Tibial nerve (tissue), 4 donors: ENCODE results near the gene ABCA5. TPM values are rescaled to one million over a fixed set of nuclear protein-coding genes. Genes with fewer than 3 reads are reported as not detected.

Experiments used
- DNase-seq, 2 donors: peaks; one replicate each; pipeline ENCODE4 v3.0.0-alpha.2; 2019; ENCODE audit warnings: low spot score in 2 of 2
- H3K27ac ChIP-seq, 4 donors: fragments of 200-600 bp; sonication (generic) in 3 of 4; one replicate each; pipeline ENCODE4 v1.5.1; 2017 to 2019; ENCODE audit warnings: mild to moderate bottlenecking in 1 of 4
- H3K27me3 ChIP-seq, 2 donors: fragments of 200-600 bp; sonication (generic) in 1 of 2; one replicate each; pipeline versions ENCODE4 v1.5.1 to v1.6.0; 2017 to 2019
- H3K36me3 ChIP-seq, 3 donors: fragments of 200-600 bp; sonication (generic); one replicate each; pipeline ENCODE4 v1.5.1; 2018 to 2019
- H3K4me1 ChIP-seq, 4 donors: fragments of 200-600 bp; sonication (generic) in 3 of 4; one replicate each; pipeline ENCODE4 v1.5.1; 2017 to 2019
- H3K4me3 ChIP-seq, 4 donors: fragments of 200-600 bp; sonication (generic) in 3 of 4; one replicate each; pipeline ENCODE4 v1.5.1; 2017 to 2019; ENCODE audit warnings: mild to moderate bottlenecking in 1 of 4, moderate library complexity in 1 of 4
- H3K9me3 ChIP-seq, 4 donors: fragments of 200-600 bp; sonication (generic) in 3 of 4; one replicate each; pipeline ENCODE4 v1.5.1; 2017 to 2019
- EP300 ChIP-seq, 2 donors: sonication (generic); formaldehyde crosslinking; IDR thresholded peaks; one replicate each; pipeline ENCODE4 v1.6.1; 2017; ENCODE audit warnings: antibody characterized with exemption in 2 of 2, mild to moderate bottlenecking in 1 of 2
- POLR2A ChIP-seq, 2 donors: fragments of 450-650 bp; IDR thresholded peaks; one replicate each; pipeline ENCODE4 v1.6.1; 2017; ENCODE audit warnings: antibody characterized with exemption in 2 of 2, mild to moderate bottlenecking in 2 of 2, moderate library complexity in 2 of 2
- WGBS, 2 donors: methylation state at CpG; one replicate each; pipeline ENCODE4 v1.1.5; 2018; 5-methylcytosine and 5-hydroxymethylcytosine counted together
- total RNA-seq, 4 donors: library from RNA; depleted of rRNA; stranded (reverse); fragments of >200 nt; gene quantifications; one replicate each; pipeline ENCODE4 v1.1.0, GENCODE V29; 2016
- TF ChIP-seq, protein P1 (sequence below), 5 experiments: fragments of 200-600 bp in 3 of 5; fragments of 450-650 bp in 2 of 5; sonication (generic) in 3 of 5; IDR thresholded peaks; one replicate each; pipeline ENCODE4 v1.5.1; 2016 to 2019; ENCODE audit warnings: antibody characterized with exemption in 5 of 5, mild to moderate bottlenecking in 3 of 5, moderate library complexity in 2 of 5

The ABCA5 gene
- total RNA-seq, 4 donors from 2014 or later: 37.5 to 79.0 (median 58.2) TPM

DNA sequence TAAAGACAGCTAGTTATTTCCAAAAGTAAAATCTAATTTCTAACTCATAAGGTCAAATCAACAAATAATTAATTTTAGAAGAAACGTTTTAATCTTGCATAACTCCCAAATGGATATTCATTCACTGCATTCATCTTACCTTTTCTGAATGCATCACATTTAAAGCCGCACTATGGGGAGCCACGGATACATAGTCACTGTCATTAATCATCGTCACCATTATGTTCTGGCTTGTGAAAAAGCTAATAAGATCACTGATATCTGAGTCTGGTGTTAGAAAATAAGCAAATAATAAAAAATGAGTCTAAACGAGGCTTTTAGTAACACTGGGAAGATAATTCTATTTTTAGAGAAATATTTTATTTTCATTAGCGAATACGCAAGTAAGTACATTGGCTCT lies 55.9 kb downstream of the ABCA5 start:
- Histone ChIP-seq H3K4me3 (no peak overlapping the region), H3K9me3 (no peaks in the 10 kb centered on the region), H3K27me3 (no peaks in the 10 kb centered on the region), H3K27ac (no peak overlapping the region), H3K36me3 (peaks cover 0 to 2% (median 0%) of the 10 kb centered on the region in 3 donors), H3K4me1 (no peaks in the 10 kb centered on the region)
- WGBS, 2 donors: 80 to 82% methylated on average over 7 of the region's 7 CpGs
- TF ChIP-seq, protein P1, sequence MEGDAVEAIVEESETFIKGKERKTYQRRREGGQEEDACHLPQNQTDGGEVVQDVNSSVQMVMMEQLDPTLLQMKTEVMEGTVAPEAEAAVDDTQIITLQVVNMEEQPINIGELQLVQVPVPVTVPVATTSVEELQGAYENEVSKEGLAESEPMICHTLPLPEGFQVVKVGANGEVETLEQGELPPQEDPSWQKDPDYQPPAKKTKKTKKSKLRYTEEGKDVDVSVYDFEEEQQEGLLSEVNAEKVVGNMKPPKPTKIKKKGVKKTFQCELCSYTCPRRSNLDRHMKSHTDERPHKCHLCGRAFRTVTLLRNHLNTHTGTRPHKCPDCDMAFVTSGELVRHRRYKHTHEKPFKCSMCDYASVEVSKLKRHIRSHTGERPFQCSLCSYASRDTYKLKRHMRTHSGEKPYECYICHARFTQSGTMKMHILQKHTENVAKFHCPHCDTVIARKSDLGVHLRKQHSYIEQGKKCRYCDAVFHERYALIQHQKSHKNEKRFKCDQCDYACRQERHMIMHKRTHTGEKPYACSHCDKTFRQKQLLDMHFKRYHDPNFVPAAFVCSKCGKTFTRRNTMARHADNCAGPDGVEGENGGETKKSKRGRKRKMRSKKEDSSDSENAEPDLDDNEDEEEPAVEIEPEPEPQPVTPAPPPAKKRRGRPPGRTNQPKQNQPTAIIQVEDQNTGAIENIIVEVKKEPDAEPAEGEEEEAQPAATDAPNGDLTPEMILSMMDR (IDR thresholded peaks at IDR 0.05): no peak
- no peak for TF ChIP-seq POLR2A (IDR thresholded peaks at IDR 0.05)
- no peak for TF ChIP-seq EP300 (IDR thresholded peaks at IDR 0.05)
- DNase-seq: no peak

DNA sequence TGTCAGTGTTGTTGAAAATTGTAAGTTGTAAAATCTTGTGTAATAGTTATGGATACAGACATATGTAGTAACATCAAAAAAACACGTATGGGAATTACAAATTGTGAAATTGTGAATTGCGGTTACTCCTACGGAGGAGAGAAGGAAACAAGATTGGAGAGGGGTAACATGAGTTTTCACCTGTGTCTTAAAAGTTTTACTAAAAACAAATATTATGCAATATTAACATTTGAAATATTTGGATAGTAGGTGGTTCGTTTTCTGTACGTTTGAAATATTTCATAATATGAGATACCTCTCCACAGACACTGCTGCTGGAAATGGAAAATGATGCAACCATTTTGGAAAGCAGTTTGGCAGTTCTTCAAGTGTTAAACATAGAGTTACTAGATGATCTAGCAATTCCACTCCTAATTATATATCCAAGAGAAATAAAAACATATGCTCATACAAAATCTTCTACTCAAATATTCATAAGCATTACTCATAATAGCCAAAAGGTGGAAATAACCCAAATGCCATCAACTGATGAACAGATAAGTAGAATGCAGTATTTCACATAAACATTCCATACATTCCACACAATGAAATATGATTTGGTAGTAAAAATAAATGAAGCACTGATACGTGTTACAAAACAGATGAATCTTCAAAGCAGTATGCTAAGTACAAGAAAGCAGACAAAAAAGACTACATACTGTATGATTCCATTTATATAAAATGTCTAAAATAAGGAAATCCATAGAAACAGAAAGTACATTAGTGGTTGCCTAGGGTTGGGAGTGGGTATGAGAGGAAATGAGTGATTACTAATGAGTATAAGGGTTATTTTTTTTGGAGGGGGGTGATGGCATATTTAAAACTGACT lies 57.6 kb downstream of the ABCA5 start:
- H3K36me3 ChIP-seq: no peaks in the 10 kb centered on the region
- H3K9me3 ChIP-seq: no peaks in the 10 kb centered on the region
- DNase-seq: no peak
- TF ChIP-seq POLR2A (IDR thresholded peaks at IDR 0.05): no peak
- no peak for TF ChIP-seq EP300 (IDR thresholded peaks at IDR 0.05)
- TF ChIP-seq, protein P1 (IDR thresholded peaks at IDR 0.05): no peak
- H3K27ac ChIP-seq: no peak overlapping the region
- H3K4me1 ChIP-seq: no peaks in the 10 kb centered on the region
- no peaks in the 10 kb centered on the region for H3K27me3 ChIP-seq
- no peak overlapping the region for H3K4me3 ChIP-seq
- 68 to 75% methylated on average over 6 of the region's 6 CpGs for WGBS, 2 donors

DNA sequence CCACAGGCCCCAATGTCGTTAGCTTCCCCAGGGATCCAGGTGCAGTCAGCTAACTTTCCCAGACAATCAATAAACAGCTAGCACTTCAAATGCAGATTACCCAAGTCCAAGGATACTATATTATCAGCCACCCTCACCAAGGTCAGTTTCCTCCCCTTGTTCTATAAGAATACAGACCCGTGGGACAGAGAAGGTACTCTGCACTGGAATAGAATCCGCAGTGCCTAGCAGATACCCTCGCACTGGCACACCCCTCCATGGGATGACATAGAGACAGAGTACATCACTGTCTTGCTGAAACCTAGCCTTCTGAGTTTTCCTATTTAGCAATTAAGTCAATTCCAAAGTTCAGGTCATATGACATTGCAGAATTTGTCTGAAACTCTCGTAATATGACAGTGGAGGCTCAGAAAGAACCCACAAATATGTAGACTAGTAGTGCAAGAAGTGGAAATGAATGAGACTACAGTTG lies 58.4 kb downstream of the ABCA5 start:
- WGBS, 2 donors: 86 to 89% methylated on average over 5 of the region's 5 CpGs
- no peaks in the 10 kb centered on the region for H3K27me3 ChIP-seq
- no peak overlapping the region for H3K27ac ChIP-seq
- no peak overlapping the region for H3K4me3 ChIP-seq
- H3K36me3 ChIP-seq: peaks cover 0 to 5% (median 0%) of the 10 kb centered on the region in 3 donors
- TF ChIP-seq, protein P1 (IDR thresholded peaks at IDR 0.05): no peak
- TF ChIP-seq EP300 (IDR thresholded peaks at IDR 0.05): no peak
- TF ChIP-seq POLR2A (IDR thresholded peaks at IDR 0.05): no peak
- no peak for DNase-seq
- no peaks in the 10 kb centered on the region for H3K9me3 ChIP-seq
- H3K4me1 ChIP-seq: no peaks in the 10 kb centered on the region

DNA sequence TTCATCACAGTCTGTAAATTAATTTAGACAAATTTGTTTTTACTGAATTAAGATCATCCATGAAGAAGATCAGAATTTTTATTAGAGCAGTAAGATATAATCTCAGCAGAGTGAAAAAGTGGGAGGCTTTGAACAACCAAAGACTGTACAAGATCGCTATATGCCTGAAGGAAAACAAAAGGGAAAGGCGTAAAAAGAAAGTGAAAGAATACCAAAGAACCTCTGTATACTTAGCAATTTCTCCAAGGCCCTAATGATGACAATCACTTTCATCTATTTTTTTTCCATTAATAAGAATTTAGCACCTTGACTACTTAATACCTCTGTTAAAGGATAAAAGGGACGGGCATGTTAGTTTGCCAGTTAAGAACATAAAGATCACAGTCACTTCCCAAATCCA lies 59.7 kb downstream of the ABCA5 start:
- Histone ChIP-seq H3K9me3 (no peaks in the 10 kb centered on the region), H3K4me1 (no peaks in the 10 kb centered on the region), H3K4me3 (no peak overlapping the region), H3K27ac (no peak overlapping the region), H3K27me3 (no peaks in the 10 kb centered on the region), H3K36me3 (peaks cover 0 to 8% (median 0%) of the 10 kb centered on the region in 3 donors)
- 91 to 93% methylated on average over 3 of the region's 3 CpGs for WGBS, 2 donors
- no peak for DNase-seq
- TF ChIP-seq, protein P1 (IDR thresholded peaks at IDR 0.05): no peak
- no peak for TF ChIP-seq EP300 (IDR thresholded peaks at IDR 0.05)
- no peak for TF ChIP-seq POLR2A (IDR thresholded peaks at IDR 0.05)

DNA sequence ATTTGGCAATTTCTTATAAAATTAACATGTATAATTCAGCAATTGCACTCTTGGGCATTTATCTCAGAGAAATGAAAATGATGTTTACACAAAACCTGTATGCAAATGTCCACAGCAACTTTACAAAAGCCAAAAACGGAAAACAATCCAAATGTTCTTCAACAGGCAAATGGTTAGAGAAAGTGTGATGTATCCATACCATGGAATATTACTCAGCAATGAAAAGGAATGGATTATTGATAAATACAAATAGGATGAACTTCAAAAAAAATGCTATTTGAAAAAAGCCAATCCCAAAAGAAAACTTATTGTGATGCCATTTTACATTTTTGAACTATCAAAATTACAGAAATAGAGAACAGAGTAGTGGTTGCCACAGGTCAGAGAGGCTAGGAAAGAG lies 61.1 kb downstream of the ABCA5 start:
- no peaks in the 10 kb centered on the region for H3K9me3 ChIP-seq
- DNase-seq: no peak
- no peaks in the 10 kb centered on the region for H3K4me1 ChIP-seq
- no peak overlapping the region for H3K4me3 ChIP-seq
- H3K36me3 ChIP-seq: peaks cover 0 to 8% (median 0%) of the 10 kb centered on the region in 3 donors
- WGBS, 2 donors: 92 to 94% methylated on average over 1 of the region's 1 CpG
- no peak overlapping the region for H3K27ac ChIP-seq
- TF ChIP-seq EP300 (IDR thresholded peaks at IDR 0.05) (no peak), POLR2A (IDR thresholded peaks at IDR 0.05) (no peak)
- TF ChIP-seq, protein P1 (IDR thresholded peaks at IDR 0.05): no peak
- no peaks in the 10 kb centered on the region for H3K27me3 ChIP-seq
